HG02981 (cell line): Measurements from ENCODE around the gene PRCD.

Experiments
- ATAC-seq: cut with Tn5 transposase; IDR thresholded peaks from one replicate; pipeline ENCODE4 v1.9.1; 2021; ENCODE audit warnings: mild to moderate bottlenecking, moderate library complexity; ENCODE audit not compliant: unreplicated experiment

Gene PRCD, protein sequence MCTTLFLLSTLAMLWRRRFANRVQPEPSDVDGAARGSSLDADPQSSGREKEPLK

DNA sequence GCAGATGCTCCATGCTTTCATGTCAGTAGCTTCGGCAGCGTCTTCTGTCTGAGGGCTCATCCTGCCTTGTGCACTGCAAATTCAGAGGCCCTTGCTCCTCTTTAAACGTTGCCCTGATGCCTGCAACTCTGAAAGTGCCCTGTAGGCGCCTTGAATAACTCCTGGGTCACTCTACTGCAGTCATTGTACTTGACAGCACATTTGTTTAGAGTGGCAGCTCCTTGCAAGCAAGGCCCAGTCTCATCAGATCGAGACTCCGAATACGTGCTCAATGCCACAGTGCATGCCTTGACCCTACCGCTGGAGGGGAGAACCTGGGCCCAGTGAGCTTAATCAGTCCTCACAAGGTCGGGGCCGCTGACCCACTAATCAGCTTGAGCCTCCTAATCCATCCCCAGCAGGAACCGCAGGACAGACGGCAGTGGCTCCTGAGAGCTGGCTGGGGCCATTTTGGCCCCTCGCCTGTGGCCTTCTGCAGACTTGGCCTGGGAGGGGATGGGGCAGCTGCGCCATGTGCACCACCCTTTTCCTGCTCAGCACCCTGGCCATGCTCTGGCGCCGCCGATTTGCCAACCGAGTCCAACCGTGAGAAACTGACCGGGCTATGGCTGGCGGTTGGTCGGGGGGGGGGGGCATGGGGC is at the start of gene PRCD:
Gene PRCD, plus strand, starts transcription at position 414 of the 641 bp plus-strand sequence. Its CDS starts 98 bp downstream, at position 512.
- ATAC-seq, result no peak

DNA sequence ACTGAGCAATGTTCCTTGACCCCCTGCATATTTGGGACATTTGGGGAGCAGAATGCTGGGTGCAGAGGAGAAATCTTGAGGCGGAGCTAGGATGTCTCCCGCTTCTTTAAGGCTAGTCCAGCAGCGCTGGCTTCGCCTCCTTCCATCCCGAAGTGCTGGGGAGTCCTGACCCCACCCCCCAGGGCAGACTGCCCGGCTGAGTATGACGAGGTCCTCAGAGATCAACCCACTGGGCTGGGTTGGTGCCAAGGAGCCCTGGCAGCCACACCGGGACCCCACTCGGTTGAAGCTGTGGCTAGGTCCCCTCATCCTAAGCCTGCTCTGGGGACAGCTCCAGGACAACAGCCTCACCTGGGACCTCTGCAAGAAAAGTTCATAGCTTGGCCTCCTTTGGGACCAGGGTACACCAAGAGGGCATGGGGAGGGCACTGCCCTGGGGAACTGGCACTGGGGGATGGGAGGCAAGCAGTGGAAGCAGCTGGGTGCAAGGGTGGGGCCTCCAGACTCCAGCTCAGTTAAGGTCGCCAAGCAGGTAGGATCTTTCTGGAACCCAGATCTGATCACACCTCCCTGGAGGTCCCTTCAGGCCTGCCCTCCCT is 49.6 kb upstream of the PRCD start:
- ATAC-seq, result no peak

DNA sequence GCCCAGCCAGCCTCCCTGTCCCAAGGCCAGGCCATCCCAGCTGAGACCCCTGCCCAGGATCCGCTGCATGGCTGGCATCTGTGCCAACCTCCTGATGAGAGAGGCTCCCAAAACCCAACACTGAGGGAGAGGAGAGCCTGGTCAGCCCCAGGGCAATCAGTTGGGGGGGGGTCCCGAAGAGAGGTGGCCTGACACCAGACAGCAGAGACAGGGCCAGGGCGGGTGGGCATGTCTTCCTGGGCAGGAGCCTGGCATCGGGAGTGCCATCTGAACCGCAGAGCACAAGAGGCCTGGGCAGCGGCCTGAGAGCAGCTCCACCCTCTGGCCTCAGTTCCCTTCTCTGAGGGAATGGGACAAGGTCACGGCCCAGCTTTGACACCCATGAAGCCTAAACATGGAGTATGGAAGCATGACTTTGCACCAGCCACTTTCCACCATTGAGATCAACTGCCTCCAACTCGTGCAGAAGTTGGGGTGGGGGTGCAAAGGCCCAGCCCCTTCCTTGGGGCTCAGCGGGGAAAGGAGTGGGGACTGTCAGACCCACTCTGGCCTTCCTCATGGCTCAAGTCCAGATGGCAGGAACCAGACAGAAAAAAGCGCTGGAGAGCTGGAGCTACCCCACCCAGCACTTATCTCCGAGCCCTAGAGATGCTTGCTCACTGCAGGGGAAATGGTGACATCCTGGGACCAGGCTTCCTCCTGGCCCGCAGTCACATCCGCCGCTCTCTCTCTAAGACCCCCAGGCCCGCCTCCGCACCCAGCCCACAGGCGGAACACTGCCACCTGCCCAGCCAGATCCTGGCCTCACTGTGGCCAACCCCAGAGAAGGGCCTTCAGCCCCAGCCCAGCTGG is 48.3 kb upstream of the PRCD start:
- no peak for ATAC-seq

DNA sequence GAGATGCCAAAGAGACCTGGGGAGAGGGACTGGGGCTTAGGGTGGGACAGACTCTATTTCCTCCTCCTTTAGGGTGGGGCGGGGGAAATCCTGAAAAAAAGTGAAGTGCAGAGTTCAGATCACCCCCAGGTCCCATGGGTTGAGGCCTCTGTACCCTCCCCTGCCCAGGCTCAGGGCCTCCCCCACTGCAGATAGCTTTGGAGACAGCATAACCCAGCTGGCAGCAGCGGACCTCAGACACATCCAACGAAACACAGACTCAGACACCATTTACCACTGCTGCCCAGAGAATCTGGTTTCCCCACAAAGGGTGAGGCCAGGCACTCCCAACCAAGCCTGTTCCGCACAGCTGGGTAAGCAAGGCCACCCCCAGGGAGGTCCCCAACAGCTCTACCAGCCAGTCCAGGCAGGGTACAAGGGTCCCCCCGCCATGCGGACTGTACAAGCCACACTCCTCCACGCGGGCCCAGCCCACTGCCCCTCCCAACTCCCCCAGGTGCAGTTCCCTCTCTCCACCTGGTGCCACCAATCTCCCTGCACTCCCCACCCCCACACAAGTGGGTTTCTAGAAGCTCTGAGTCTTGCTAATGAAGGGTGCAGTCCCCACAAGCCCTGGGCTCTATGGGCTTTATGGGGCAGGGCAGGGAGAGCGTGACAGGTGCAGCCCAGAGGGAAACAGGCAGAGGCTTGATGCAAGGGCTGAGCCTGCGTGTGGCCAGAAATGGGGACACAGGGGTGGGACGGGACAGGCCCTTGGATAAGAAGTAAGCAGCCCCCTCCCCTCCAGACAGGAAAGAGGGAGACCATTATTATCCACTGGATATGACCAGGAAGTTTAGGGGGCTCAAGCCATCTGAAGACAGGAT is 47.5 kb upstream of the PRCD start:
- peak; percentile 42 for ATAC-seq

DNA sequence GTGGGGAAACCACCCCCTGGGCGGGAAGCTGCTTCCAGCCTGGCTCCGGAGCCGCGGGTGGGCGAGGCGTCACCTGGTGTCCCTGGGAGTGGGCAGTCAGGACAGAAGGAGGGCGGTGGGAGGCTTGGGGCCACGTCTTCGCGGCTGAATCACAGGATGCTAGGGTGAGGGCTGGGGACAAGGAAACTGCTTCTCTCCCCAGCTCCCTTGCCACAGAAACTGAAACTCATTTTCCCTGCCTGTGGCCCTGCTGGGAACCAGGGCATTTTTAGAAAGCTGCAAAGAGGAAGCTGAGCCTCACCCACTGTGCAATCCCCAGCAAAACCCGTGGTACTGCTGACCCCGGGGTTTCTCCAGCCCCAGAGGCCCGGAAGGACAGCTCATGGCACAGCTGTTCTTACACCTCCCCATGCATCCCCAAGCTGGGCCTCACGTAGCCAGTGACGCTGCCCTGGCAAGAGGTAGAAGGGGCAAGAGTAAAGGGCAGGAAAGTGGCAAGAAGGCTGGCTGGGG is 46.8 kb upstream of the PRCD start:
- peak; percentile 50 for ATAC-seq

DNA sequence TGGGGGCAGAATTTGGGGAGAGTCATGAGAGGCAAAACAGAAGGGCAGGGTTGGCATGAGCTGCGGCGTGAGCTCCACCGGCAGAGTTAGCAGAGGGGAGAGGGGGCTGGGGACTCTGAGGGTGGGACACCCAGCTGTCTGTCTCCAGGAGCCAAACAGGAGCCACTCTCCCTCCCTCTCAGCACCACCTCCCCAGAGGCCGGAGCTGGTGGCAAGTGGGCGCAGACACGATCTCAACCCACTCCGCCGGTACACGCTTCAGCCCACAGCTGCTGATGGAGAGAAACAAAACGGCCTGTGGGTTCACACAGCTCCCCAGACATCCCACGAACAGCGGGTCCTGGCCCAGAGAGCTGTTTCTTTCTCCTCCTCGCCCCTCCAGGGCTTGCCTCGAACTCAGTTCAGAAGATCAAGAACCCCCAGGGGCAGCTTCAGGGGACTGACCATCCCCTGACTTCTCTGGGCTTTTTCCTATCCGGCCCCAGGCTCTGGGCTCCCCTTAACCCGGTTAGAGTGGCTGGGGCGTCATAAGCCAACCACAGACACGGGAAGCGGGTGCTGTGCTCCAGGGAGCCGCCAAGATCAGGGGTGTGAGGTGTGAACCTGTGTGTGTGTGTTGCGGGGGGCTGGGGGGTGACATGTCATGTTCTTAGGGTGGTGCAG is 46.2 kb upstream of the PRCD start:
- no peak for ATAC-seq

DNA sequence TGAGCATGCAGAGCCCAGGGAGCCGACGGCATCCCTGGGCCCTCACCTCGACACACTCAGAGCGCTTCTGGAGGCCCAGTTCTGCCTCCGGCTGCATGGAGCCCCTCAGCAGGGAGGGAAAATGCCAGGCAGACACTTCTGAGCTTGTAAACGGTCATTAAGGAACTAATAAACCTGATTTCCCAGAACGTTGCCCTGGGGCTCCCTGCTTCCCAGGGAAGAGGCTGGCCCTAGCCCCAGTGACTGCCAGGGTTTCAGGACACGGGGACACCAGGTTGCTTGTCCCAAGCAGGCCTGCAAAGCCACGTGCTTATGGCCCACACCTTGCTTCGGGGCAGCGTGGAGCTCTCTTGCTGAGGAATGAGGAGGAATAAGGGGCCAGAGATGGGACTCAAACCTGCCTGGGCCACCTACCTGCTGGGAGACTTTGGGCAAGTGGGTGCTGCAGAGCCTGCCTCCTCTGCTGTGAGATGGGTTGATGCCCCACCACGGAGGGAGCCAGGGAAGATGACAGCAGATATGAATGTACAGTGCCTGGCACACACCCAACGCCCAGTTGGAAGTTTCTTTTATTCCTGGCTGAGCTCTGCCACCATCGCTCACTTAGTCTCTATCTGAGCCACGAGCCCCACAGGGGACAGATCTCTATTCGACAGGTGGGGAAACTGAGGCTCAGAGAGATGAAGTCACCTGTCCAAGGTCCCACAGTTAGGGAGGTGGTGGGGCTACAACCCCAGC is 44.0 kb upstream of the PRCD start:
- no peak for ATAC-seq

DNA sequence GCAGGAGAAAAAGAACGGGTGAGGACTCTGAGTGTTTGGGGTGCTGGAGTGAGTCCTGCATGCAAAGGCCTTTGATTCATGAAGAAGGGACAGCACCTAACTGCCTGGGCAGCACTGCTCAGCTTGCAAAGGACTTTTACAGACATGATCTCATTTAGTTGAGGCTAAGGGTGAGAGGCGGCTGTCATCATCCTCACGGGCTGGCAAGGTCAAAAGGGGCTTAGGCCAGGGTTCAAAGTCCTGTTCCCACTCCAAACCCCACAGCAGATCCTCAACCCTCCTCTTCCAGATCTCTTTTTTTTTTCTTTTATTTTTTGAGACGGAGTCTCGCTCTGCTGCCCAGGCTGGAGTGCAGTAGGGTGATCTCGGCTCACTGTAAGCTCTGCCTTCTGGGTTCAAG is 43.4 kb upstream of the PRCD start:
- ATAC-seq, result no peak

DNA sequence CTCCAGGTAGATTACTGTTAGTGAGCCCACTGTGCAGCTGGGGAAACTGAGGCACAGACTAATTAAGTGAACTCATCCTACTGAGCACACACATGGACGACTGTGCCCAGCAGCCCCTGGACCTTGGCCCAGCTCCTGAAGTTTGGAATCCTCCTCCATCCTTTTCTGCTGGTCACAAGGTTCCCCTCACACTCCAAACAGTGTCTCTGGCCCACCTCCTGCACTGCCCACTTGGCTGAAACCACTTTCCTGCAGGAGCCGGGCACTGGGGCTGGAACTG is 42.2 kb upstream of the PRCD start:
- ATAC-seq, result no peak

DNA sequence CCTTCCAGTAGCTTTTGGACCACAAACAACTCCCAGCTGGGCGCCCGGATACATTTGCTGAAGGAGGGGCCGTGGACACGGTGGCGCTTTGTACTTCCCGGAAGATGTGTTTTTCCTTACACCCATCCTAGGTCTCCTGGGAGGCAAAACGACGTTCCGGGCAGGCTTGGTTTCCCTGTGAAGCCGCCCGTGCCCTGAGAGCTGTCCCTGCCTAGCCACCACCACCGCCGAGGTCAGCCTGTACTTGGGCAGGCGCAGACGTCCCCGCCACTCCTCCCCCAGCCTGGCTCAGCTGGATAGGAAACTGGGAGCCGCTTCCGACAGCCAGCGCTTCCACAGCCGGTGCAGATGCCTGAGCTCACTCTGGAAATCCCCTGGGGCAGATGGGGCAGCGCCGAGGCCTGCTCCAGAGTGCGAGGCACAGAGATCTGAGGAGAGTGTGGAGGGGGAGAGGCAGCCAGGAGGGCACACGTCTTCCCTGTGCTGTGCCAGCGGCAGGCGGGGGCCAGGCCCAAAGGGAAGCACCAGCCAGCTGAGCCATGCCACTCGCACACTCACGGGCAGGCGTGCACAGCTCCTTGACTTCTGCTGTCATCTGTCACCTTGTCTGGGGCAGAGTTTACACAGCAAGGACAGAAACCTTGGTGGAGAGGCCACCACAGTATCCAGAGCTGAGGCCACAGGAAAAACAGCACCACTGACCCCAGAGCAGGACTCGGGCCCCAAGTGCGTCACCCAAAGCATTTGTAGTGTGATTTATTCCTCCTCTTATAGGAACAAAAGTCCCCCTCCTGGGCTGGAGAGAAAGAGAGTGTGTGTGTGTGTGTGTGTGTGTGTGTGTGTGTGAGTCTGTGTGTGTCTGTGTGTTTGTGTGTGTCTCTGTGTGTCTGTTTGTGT is 41.6 kb upstream of the PRCD start:
- ATAC-seq, result no peak

DNA sequence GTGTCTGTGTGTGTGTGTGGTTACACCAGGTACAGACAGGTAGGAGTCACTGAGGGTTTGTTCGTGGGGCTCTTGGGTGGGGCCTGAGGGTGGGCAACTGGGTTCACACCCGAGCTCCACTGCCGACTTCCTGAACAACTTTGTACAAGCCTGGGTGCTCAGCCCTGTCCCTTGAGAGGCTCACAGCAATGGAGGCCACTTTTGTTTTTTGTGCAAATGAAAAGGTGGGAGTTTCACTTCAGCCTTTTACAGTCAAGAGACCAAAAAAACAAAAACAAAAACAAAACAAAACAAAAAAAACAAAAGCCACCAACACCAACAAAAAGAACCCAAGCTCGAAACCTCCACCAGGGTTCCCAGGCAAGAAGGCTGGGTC is 41.0 kb upstream of the PRCD start:
- ATAC-seq, result no peak

DNA sequence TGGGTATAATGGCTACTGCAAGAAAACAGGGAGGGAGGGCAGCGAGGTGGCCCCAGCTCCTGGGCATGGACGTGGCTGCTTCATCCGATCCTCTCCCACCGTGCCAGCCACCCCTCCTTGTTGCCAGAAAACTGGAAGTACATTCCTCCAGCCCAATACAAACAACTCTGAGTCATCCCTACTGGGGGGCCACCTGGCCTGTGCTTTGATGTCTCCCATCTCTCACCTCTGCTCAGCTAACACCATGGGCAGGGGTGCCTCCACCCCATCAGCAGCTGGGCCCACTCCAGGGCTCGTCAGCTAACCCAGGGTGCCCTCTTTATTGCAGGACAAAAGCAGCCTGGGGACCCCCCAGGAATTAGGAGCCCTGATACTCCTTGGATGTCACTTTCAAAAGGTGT is 40.6 kb upstream of the PRCD start:
- no peak for ATAC-seq

DNA sequence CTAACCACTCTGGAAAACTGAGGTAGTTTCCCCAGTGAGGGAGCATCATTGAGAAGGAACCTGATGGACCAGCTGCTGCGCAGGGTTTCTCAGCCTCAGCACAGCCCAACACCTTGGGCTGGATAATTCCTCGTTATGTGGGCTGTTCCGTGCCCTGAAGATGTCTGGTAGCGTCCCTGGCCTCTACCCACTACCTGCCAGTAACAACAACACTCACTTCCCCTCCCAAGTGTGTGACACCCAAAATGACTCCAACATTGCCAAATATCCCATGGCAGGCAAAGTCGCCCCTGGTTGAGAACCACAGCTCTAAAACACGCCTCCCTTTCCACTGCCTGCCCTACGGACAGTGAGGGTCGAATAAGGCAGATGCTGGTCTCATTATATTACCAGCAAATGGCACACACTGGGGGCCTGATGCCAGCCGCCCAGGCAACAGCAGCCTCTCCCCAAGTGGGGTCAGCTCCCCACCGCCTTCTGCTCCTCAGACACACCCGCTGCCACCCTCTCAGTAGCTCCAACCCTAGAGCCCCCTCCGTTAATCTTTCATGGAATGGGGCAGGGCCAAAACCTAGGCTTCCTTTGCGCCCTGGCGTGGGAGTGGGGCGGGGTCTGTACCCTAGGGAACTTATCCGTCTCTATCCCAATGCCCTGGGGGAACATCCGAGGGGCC is 39.6 kb upstream of the PRCD start:
- ATAC-seq, result no peak

DNA sequence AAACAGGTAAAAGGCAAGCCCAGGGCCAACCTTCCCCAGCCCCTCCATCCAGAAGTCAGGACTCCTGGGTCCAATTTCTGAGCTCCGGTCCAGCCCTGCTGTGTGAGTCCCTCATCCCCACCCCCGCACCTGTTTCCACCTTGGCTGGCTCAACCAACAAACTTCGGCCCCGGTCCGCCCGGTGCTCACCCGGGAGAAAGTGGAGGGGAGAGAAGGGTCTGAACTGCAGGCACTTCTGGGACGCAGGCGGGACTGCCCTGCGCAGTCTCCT is 39.2 kb upstream of the PRCD start:
- ATAC-seq, result no peak

DNA sequence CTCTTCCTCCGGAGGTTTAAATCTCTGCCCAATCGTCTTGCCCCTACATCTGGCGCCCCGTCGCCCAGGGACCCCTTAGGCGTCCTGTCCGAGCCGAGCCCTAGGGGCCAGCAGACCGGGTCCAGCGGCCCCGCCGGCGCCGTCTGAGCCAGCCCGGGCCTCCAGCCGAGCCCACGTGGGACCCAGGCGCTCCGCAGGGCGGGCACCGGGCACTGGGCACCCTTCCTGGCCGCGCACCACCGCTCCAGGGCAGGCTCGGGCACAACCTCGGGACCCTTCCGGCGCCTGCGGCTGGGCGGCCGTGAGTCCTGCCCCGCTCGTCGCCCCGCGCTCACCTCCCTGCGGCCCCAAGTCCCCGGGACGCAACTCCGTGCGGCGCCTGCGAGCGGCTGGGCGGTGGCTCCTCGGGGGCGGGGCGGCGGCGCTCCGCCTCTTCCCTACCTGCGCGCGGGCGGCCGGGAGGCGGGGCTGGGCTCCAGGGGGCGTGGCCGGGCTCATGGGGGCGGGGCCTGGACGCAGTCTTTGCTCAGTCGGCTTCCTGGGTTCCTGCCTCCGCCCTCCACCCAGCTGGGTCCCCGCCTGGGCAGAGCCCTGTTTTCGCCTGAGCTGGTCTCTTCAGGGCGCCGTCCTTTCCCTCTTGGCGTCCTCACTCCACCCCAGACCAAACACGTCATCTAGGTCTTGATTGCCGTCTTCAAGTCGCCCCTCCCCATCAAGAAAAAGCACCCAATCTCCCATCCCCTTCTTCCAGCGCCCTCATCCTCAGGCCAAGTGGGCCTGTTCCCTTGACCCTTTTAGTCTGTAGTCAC is 38.6 kb upstream of the PRCD start, which contains the start of gene RHBDF2:
Gene RHBDF2, minus strand, starts transcription at position 406 of the 809 bp plus-strand sequence. CDS start 19,899 bp downstream, outside the sequence.
- ATAC-seq, result peak; percentile 57

DNA sequence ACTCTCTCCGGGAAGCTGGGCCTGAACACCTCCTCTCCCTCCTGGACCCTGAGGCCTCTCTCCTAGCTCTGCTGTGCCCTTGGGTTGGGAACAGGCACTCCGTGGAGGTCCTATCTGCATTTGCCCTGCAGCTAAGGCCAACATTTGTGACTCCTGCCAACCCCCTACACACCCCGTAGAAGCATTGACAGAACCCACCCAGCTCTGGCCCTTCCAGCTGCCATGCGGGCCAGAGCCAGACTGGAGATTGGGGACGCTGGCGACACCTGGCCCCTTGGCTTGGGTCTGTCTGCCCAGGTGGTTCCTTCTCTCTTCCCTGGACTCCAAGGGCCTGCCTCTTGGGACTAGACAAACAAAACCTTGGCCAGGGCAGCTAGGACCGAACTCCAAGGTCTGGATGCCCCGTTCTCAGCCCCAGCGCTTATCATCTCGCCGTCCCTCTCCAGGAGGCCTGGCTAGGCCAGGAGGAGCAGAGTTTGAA is 38.0 kb upstream of the PRCD start:
- no peak for ATAC-seq
